DND-41 (cell line): ENCODE measurements around the gene ACSL3.

Experiments
- EZH2 ChIP-seq: IDR thresholded peaks from 3 replicates; pipeline ENCODE4 v1.6.1; 2012; ENCODE audit warnings: borderline replicate concordance, low read depth, mild to moderate bottlenecking, moderate library complexity, low read length, inconsistent platforms; ENCODE audit not compliant: severe bottlenecking
- TF ChIP-seq, protein P1 (sequence below): IDR thresholded peaks from 2 replicates; pipeline ENCODE4 v1.5.1; 2012; ENCODE audit warnings: borderline replicate concordance, low read length, moderate library complexity, mild to moderate bottlenecking; ENCODE audit not compliant: poor library complexity, severe bottlenecking; ENCODE audit errors: extremely low read depth

DNA sequence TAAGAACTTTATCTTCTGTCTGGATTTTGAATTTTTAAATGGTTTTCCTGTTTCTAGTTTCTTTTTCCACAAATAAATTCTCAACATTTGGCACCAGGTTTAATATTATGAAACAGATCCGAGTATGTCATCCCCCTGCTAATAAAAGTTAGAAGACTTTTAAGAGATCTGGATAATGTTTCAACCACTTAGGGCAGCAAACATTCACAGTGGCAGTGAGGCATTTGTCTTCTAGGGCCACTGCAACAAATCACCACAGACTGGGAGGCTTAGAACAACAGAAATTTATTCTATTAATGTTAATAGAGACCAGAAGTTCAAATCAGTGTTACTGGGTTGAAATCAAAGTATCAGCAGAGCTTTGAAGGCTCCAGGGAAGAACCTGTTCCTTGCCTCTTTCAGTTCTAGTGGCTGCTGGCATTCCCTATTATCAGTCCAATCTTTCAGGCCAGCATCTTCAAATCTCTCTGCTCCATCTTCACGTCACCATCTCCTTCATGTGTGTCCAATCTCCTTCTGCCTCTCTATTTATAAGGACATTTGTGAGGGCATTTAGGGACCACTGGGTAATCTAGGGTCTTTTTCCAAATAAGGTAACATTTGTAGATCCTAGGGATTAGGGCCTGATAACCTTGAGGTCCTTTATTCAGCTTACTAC, 23.4 kb downstream of the ACSL3 start:
- TF ChIP-seq, protein P1, sequence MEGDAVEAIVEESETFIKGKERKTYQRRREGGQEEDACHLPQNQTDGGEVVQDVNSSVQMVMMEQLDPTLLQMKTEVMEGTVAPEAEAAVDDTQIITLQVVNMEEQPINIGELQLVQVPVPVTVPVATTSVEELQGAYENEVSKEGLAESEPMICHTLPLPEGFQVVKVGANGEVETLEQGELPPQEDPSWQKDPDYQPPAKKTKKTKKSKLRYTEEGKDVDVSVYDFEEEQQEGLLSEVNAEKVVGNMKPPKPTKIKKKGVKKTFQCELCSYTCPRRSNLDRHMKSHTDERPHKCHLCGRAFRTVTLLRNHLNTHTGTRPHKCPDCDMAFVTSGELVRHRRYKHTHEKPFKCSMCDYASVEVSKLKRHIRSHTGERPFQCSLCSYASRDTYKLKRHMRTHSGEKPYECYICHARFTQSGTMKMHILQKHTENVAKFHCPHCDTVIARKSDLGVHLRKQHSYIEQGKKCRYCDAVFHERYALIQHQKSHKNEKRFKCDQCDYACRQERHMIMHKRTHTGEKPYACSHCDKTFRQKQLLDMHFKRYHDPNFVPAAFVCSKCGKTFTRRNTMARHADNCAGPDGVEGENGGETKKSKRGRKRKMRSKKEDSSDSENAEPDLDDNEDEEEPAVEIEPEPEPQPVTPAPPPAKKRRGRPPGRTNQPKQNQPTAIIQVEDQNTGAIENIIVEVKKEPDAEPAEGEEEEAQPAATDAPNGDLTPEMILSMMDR = no peak
- no peak for TF ChIP-seq EZH2
